HPDE6-E6E7 (cell line): ENCODE results near the gene C14orf119.
"Not testable (repeated sequence)": the region's sequence is repeated elsewhere in the genome, so short reads cannot be mapped to it uniquely, and the experiment has no call there.

Experiments
- DNase-seq: peaks from one replicate; pipeline ENCODE4 v3.0.0; 2011; ENCODE audit warnings: missing footprints; ENCODE audit errors: extremely low spot score

The C14orf119 gene

GRCh38 chr14:23089498-23090253, 5.6 kb upstream of the C14orf119 start:
- no peak for DNase-seq

DNA sequence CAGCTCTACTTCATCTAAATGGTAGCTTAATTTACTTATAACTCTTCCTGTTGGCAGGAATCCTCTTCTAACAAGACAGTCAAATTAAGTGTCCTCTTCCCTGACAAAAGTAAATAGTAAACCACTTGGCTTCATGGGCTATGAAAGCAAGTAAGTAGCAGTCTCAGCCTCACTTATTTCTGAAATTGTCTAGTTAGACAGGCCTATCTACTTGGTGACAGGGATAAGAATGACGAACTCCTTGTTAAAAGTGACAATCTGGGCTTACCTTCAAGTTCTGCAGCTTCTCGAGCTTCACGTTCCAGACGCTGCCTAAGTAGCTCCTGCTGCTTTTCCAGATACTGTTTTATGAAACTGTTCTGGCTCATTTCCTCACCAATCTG, 5.1 kb upstream of the C14orf119 start:
- DNase-seq: no peak

DNA sequence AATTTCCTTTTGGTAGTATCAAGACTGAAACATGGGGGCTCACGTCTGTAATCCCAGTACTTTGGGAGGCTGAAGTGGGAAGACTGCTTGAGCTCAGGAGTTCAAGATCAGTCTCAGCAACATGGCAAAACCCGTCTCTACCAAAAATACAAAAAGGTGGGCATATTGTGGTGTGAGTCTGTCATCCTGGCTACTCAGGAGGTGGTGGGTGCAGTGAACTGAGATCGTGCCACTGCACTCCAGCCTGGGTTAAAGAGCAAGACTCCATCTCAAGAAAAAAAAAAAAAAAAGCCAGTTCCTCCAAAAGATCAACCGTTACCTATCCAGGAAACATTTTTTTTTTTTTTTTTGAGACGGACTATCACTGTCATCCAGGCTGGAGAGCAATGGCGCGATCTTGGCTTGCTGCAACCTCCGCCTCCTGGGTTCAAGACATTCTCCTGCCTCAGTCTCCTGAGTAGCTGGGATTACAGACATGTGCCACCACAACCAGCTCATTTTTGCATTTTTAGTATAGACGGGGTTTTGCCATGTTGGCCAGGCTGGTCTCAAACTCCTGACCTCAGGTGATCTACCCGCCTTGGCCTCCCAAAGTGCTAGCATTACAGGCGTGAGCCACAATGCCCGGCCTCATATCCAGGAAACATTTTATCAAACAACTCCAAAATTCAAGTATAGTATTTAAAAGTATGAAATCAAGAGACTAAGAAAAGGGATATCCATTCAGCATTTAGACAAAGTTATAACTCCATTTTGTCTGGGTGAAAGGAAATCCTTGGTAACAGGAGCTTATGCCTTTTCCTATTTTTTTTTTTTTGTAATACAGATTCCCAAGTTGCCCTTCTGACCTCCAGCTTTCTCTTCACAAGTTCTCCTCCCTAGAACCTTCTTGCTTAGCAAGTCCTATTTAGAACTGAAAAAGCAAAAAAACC, 3.7 kb upstream of the C14orf119 start:
- DNase-seq: no peak

- no peak for DNase-seq
These were observed 2.2 kb upstream of the C14orf119 start for GRCh38 chr14:23093104-23093503.

DNA sequence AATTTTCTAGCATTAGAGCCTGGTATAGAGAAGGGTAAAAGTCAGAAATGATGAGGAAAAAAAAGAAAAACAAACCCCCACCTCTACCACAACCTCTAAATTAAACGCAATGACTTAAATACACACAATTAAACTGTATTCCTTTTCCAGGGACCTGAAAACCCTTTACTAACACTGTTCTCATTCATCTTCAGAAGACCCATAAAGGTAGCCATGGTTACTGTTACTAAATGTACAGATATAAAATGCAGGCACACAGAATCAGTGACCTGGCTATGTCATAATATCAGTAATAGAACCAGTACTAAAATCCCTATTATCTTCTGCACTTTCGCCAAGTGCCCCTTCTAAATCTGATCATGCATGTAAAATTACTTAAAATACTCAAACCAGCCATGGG, 1.8 kb upstream of the C14orf119 start:
- DNase-seq: no peak

GRCh38 chr14:23093991-23094665, 1.2 kb upstream of the C14orf119 start:
- no peak for DNase-seq

DNA sequence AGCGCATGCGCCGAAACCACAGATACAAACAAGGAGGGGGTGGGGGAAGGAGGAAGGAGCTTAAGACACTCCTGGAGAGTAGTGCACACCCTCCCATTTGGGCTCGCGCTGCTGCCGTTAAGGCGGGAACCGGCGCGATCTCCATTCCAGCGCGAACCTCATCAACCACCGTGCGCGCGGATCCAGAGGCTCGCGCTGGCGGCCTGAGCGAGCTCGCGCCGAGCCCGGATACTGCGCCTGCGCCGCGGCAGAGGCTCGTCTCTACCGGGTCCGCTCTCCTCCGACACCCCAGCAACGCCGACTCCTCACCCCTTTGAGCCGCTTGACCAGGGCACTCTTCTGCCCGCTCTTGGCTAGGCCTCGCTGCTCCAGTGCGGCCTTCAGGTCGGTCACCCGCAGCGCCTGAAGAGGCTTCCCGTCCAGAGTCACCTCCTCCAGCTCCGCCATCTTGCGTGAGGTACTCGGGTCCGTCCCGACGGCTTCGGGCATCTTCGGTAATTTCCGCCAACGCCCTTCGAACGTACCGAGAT, 574 bp upstream of the C14orf119 start, which contains the start of gene ACIN1:
Gene ACIN1, minus strand, starts transcription at position 471 of the 530 bp plus-strand sequence. Its CDS starts 24 bp downstream, at position 447.
- peak; percentile 72 for DNase-seq

GRCh38 chr14:23097786-23098185, 2.5 kb downstream of the C14orf119 start:
- no peak for DNase-seq

DNA sequence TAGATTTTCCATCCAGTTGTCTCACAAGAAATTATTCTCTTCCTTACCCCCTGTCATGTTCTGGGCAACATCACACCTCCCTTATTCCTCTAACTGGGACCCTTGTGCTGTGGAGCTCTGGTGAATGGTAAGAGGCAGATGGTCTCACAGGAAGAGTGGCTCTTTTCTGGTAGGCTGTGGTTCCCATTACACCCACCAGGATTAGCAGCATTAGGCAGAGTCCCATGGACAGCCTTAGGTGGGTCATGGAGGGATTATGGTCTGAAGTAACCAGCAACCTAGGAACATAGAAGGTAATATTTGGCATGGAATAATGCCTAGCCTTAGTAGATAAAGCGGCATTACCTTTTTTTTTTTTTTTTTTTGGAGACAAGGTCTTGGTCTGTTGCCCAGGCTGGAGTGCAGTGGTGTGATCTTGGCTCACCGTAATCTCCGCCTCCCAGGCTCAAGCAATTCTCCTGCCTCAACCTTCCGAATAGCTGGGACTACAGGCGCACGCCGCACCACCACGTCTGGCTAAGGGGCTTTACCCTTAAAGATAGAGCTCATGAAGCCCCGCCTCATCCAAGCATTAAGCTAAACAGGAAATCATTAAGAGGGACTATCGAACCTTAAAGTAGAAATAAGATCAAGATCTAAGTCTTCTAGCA, 4.0 kb downstream of the C14orf119 start:
- no peak for DNase-seq

DNA sequence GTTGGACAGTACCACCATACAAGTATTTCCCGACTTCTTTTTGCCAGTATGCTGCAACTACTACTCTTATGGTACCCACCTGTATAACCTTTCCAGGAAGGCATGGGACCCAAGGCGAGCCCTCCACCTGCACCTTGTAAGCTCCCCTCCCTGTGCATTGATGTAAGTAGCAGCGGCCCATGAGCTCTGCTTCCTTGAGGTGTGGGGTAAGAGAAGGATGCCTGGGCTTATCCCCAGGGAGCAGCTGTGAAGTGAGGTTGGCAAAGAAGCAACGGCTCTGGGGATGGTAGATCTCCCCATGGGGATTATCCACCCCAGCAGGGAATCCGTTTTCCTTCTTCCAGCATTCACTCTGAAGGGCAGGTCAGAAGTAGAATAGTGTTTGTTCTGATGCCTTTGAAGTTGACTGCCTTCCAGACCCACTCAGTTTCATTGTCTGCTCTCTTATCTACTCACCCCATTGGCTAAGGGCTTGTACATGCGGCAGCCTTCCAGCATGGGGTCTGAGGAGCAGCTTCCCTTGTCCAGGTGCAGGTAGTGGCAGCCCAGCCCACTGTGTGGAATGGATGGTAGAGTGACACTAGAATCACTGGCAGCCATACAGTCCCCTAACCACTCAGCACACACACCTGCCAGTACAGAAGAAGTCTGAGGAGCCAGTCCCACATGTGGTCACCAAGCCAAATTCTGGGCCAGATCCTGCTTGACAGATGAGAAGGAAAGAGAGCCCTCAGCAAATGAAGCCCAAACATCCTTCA, 6.1 kb downstream of the C14orf119 start:
- DNase-seq: no peak

DNA sequence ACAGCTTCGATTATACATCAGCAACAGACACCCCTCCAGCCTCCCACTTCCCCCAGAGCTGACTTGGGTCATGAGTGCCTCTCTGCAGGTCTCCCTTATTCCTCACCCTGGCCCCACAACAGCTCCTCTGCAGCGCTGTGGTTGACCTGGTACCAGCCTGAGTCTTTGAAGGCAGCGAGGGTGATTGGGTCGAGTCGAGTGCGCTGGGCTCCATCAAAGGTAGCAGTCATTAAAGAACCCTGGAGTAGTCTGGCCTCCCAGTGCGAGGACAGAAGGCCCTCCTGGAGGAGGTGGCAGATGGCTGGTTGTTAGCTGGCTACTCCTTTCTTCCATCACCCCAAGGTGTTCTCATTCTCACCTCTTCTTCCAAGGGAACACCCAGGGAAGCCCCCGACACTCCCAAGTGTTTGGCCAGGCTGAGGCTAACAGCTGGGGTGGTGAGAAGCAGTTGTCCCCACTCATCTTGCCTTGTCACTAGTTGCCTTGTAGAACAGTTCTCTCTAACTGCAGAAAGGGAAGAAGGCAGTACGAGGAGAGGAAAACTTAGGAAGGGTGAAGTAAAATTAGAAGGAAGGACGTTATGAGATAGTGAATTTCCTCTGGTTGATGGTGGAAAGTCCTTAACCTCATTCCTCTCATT, 6.8 kb downstream of the C14orf119 start:
- DNase-seq: no peak

DNA sequence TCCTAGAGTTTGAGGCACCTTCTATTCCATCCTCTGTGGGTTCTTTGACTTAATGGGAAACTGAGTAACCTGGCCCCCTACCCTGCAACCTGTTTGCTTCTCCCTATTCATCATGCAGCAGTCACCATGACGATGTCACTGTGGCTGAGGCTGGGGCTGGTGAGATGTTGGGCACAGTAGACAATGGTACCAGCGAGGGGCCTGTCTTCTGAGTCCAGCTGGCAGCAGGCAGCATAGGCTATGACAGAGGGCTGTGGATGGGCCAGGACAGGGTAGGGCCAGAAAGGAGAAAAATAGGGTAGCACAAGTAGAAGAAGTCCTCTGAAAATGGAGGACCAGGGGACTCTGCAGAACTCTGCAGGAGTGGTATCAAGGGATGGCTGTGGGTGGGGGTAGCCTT, 7.5 kb downstream of the C14orf119 start:
- DNase-seq: no peak

- DNase-seq: no peak
These were observed 8.3 kb downstream of the C14orf119 start for GRCh38 chr14:23103581-23103980.

DNA sequence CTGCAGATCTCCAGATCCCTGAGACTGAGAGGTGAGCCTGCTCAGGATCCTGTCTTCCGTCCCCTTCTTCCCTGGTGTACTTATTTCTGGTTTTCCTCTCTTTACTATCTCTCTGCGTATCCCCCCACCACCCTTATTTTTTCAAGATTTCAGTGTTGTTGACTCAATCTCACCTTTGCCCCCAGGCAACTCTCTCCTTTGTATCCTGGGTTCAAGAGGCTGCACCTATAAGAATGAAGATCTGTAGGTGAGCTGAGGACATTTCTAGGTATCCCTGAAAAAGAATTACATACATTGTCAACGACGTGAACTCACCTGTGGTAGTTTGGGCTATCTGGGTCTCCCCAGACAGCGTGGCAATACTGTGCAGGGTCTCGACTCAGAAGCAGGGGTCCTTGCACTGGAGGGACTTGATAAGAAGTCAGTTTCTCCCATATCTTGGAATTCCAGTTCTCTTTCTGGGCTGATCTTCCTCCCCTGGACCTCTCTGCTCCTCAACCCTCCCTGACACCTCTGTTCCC, 8.8 kb downstream of the C14orf119 start:
- no peak for DNase-seq

DNA sequence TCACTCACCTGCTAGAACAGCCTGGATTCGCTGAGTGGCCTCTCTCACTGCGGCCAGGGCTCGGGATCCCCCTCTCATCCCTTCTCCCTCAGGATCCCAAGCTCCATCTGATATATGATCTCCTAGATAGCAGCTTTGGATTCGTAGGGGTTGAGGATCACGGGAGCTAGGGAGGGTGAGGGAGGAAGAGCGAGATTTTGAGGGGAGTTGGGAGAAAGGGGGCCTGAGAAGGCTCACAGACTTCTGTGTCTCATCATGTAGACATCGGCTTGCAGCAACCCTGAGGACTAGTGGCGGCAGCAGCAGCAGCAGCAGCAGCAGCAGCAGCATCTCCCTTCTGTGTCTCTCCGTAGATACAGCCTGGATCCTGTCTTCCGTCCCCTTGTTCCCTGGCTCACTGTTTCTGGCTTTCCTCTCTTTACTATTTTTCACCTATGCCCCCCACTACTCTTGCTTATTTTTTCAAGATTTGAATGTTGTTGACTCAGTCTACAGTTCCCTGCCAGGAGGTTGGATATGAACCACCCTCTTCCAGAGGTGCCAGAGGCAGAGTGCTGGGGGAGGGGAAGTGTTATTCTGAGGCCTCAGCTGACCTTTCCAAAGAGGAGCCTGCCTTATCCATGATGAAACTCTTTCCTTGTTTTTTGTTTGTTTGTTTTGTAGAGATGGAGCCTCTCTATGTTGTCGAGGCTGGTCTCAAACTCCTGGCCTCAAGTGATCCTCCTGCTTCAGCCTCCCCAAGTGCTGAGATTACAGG, 9.5 kb downstream of the C14orf119 start, which contains the start of gene CIROP:
Gene CIROP, minus strand, starts transcription at position 399 of the 757 bp plus-strand sequence. Its CDS starts 69 bp downstream, at position 330.
- DNase-seq: no peak

- no peak for DNase-seq
These were observed 10.1 kb downstream of the C14orf119 start for GRCh38 chr14:23105348-23105824.

- no peak for DNase-seq
These were observed 11.4 kb downstream of the C14orf119 start for GRCh38 chr14:23106747-23107045.

GRCh38 chr14:23107620-23108019, 12.3 kb downstream of the C14orf119 start:
- not testable (repeated sequence) for DNase-seq

DNA sequence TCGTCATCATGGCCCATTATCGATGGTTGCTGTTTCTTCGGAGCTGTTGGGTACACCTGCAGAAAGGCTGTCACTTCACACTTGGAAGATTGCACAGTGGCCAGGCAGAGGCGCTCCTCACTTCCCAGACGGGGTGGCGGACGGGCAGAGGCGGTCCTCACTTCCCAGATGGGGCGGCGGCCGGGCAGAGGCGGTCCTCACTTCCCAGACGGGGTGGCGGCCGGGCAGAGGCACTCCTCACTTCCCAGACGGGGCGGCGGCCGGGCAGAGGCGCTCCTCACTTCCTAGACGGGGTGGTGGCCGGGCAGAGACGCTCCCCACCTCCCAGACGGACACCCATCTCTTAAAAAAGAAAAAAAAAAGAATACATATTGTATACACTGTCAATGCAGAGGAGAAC, 12.9 kb downstream of the C14orf119 start:
- not testable (repeated sequence) for DNase-seq
